Stomach (tissue), 4 donors: ENCODE results near the gene TMTC2.

Source experiments
- CTCF ChIP-seq, 7 experiments: fragments of 450-650 bp in 4 of 7; fragments of 200-600 bp in 3 of 7; sonication (generic) in 3 of 7; IDR thresholded peaks; one replicate each; pipeline ENCODE4 v1.5.1; 2016 to 2019; ENCODE audit warnings: antibody characterized with exemption in 7 of 7, control low read depth in 2 of 7, mild to moderate bottlenecking in 1 of 7
- POLR2A ChIP-seq, 4 donors: fragments of 450-650 bp; IDR thresholded peaks; one replicate each; pipeline ENCODE4 v1.6.1; 2016; ENCODE audit warnings: antibody characterized with exemption in 4 of 4, control low read depth in 2 of 4, mild to moderate bottlenecking in 1 of 4, moderate library complexity in 1 of 4
- POLR2AphosphoS5 ChIP-seq, 3 donors: sonication (generic); formaldehyde crosslinking; IDR thresholded peaks; one replicate each; pipeline ENCODE4 v1.6.1; 2016; ENCODE audit warnings: antibody characterized with exemption in 3 of 3

GRCh38 chr12:82971584-82971983 lies 284.9 kb downstream of the TMTC2 start:
- no peak for TF ChIP-seq CTCF (IDR thresholded peaks at IDR 0.05)
- no peak for TF ChIP-seq POLR2AphosphoS5 (IDR thresholded peaks at IDR 0.05)
- no peak for TF ChIP-seq POLR2A (IDR thresholded peaks at IDR 0.05)
